SK-N-SH (cell line): ENCODE results near the gene FMN1.

Experiments used
- CHD2 ChIP-seq: fragments of 150-350 bp; IDR thresholded peaks from 2 replicates; pipeline ENCODE4 v1.6.1; 2018; ENCODE audit warnings: low read length; ENCODE audit not compliant: partially characterized antibody
- CTCF ChIP-seq: fragments of 200-600 bp; sonication (generic); IDR thresholded peaks from 2 replicates; pipeline ENCODE4 v1.6.1; 2017; ENCODE audit warnings: antibody characterized with exemption, mild to moderate bottlenecking, moderate library complexity
- EZH2phosphoT487 ChIP-seq: fragments of 200-600 bp; sonication (generic); IDR thresholded peaks from 2 replicates; pipeline ENCODE4 v1.6.1; 2017; ENCODE audit warnings: low read depth, mixed run types, mild to moderate bottlenecking, antibody characterized with exemption, moderate library complexity, borderline replicate concordance
- GATA2 ChIP-seq: sonication (generic); formaldehyde crosslinking; IDR thresholded peaks from 2 replicates; pipeline ENCODE4 v1.5.0; 2020; ENCODE audit warnings: mild to moderate bottlenecking, missing genetic modification reagents
- MAX ChIP-seq: IDR thresholded peaks from 2 replicates; pipeline ENCODE4 v1.4.0; 2012; ENCODE audit warnings: low read depth
- NRF1 ChIP-seq: IDR thresholded peaks from 2 replicates; pipeline ENCODE4 v1.6.1; 2012; ENCODE audit warnings: low read depth, mild to moderate bottlenecking, low read length
- POLR2AphosphoS5 ChIP-seq: IDR thresholded peaks from 2 replicates; pipeline ENCODE4 v1.6.1; 2012; ENCODE audit warnings: low read depth, low read length
- RCOR1 ChIP-seq: fragments of 150-350 bp; IDR thresholded peaks from 2 replicates; pipeline ENCODE4 v1.6.1; 2017; ENCODE audit warnings: antibody characterized with exemption, low read length
- REST ChIP-seq: IDR thresholded peaks from 2 replicates; pipeline ENCODE4 v1.6.1; 2012; ENCODE audit warnings: mild to moderate bottlenecking, low read depth, low read length, moderate library complexity
- TAF1 ChIP-seq: IDR thresholded peaks from 2 replicates; pipeline ENCODE4 v1.6.1; 2012; ENCODE audit warnings: low read depth, mild to moderate bottlenecking, low read length, moderate library complexity, borderline replicate concordance
- TCF12 ChIP-seq: IDR thresholded peaks from 2 replicates; pipeline ENCODE4 v1.4.0; 2012
- TEAD4 ChIP-seq: IDR thresholded peaks from 2 replicates; pipeline ENCODE4 v1.4.0; 2012; ENCODE audit warnings: mild to moderate bottlenecking, borderline replicate concordance; ENCODE audit not compliant: insufficient read depth
- USF1 ChIP-seq: IDR thresholded peaks from 2 replicates; pipeline ENCODE4 v1.4.0; 2012; ENCODE audit warnings: low read depth, borderline replicate concordance
- ZBTB33 ChIP-seq: IDR thresholded peaks from 2 replicates; pipeline ENCODE4 v1.4.0; 2012; ENCODE audit warnings: low read depth, borderline replicate concordance

- TF ChIP-seq GATA2 (CRISPR knock-in tag): no peak
- no peak for TF ChIP-seq USF1
- no peak for TF ChIP-seq REST
- no peak for TF ChIP-seq TAF1
- no peak for TF ChIP-seq POLR2AphosphoS5
- no peak for TF ChIP-seq CTCF
- TF ChIP-seq RCOR1: no peak
- no peak for TF ChIP-seq CHD2
- no peak for TF ChIP-seq TCF12
- no peak for TF ChIP-seq EZH2phosphoT487
- TF ChIP-seq NRF1: no peak
- no peak for TF ChIP-seq ZBTB33
- TF ChIP-seq MAX: no peak
- TF ChIP-seq TEAD4: no peak
These were observed 301.1 kb downstream of the FMN1 start for GRCh38 chr15:32893421-32893820.
